Testis (tissue), 2 donors: ENCODE measurements around the gene ITPK1.

Experiments used
- POLR2A ChIP-seq: fragments of 450-650 bp; IDR thresholded peaks from one replicate; pipeline ENCODE4 v1.6.1; 2017; ENCODE audit warnings: antibody characterized with exemption, mild to moderate bottlenecking, moderate library complexity
- TF ChIP-seq, protein P1 (sequence below), 3 experiments: fragments of 450-650 bp in 2 of 3; fragments of 200-600 bp in 1 of 3; sonication (generic) in 1 of 3; IDR thresholded peaks; one replicate each; pipeline ENCODE4 v1.5.1; 2016 to 2019; ENCODE audit warnings: antibody characterized with exemption in 3 of 3, mild to moderate bottlenecking in 2 of 3, moderate library complexity in 1 of 3

DNA sequence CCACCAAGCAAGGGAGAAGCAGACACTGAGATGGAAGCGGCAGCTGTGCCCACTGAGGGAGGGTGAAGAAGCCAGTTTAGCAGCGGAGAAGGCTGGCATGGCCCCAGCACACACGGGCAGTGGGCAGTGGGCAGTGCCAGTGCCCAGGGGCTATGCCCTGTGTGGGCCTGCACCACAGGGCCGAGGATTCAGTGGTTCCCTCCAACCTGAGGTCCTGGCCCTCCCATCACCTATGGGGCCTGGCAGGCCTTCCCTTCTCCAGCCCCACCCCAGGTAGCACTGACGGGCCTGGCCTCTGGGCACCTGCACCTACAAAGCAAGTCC is 81.1 kb downstream of the ITPK1 start:
- TF ChIP-seq, protein P1, sequence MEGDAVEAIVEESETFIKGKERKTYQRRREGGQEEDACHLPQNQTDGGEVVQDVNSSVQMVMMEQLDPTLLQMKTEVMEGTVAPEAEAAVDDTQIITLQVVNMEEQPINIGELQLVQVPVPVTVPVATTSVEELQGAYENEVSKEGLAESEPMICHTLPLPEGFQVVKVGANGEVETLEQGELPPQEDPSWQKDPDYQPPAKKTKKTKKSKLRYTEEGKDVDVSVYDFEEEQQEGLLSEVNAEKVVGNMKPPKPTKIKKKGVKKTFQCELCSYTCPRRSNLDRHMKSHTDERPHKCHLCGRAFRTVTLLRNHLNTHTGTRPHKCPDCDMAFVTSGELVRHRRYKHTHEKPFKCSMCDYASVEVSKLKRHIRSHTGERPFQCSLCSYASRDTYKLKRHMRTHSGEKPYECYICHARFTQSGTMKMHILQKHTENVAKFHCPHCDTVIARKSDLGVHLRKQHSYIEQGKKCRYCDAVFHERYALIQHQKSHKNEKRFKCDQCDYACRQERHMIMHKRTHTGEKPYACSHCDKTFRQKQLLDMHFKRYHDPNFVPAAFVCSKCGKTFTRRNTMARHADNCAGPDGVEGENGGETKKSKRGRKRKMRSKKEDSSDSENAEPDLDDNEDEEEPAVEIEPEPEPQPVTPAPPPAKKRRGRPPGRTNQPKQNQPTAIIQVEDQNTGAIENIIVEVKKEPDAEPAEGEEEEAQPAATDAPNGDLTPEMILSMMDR (IDR thresholded peaks at IDR 0.05) = no peak
- TF ChIP-seq POLR2A = no peak
